Mesothelial cell of epicardium (in vitro differentiated cells): Measurements from ENCODE around the gene EFCAB5. TPM values are rescaled to one million over a fixed set of nuclear protein-coding genes. Genes with fewer than 3 reads are reported as not detected.

Source experiments
- DNase-seq, 2 experiments: peaks; one replicate each; pipeline ENCODE4 v3.0.0; 2021; ENCODE audit warnings: low spot score in 2 of 2; ENCODE audit not compliant: unreplicated experiment in 2 of 2
- H3K27ac Mint-ChIP-seq: 2 replicates; pipeline ENCODE4 v1.8.0; 2021; ENCODE audit warnings: mixed read lengths
- H3K27me3 Mint-ChIP-seq: 2 replicates; pipeline ENCODE4 v1.8.0; 2021; ENCODE audit warnings: low read depth, mixed read lengths
- H3K36me3 Mint-ChIP-seq: 2 replicates; pipeline ENCODE4 v1.8.0; 2021; ENCODE audit warnings: mixed read lengths
- H3K4me1 Mint-ChIP-seq: 2 replicates; pipeline ENCODE4 v1.8.0; 2021; ENCODE audit warnings: mixed read lengths
- H3K4me3 Mint-ChIP-seq: 2 replicates; pipeline ENCODE4 v1.8.0; 2021; ENCODE audit warnings: mild to moderate bottlenecking, moderate library complexity, mixed read lengths
- H3K9me3 Mint-ChIP-seq: 2 replicates; pipeline ENCODE4 v1.8.0; 2021; ENCODE audit warnings: mixed read lengths
- CTCF ChIP-seq: fragments of 200-600 bp; sonication (generic); IDR thresholded peaks from one replicate; pipeline ENCODE4 v1.5.0; 2021; ENCODE audit warnings: antibody characterized with exemption; ENCODE audit not compliant: unreplicated experiment
- total RNA-seq: library from RNA; stranded (reverse); gene quantifications from 3 replicates; pipeline ENCODE4 v1.2.1, GENCODE V29; 2021

EFCAB5 gene
- total RNA-seq, 1 donor from 2014 or later = 0.58 TPM

- Mint-ChIP-seq H3K36me3 (no peaks in the 10 kb centered on the region), H3K9me3 (no peaks in the 10 kb centered on the region), H3K4me1 (peaks cover 9% of the 10 kb centered on the region), H3K4me3 (no peak overlapping the region), H3K27me3 (no peaks in the 10 kb centered on the region), H3K27ac (no peak overlapping the region)
- DNase-seq = no peak
- no peak for TF ChIP-seq CTCF
Observed at GRCh38 chr17:29977836-29978235, 36.4 kb downstream of the EFCAB5 start.

- H3K4me3 Mint-ChIP-seq = no peak overlapping the region
- H3K27ac Mint-ChIP-seq = no peak overlapping the region
- H3K36me3 Mint-ChIP-seq = no peaks in the 10 kb centered on the region
- H3K9me3 Mint-ChIP-seq = peaks cover 8% of the 10 kb centered on the region
- H3K27me3 Mint-ChIP-seq = no peaks in the 10 kb centered on the region
- peaks cover 9% of the 10 kb centered on the region for H3K4me1 Mint-ChIP-seq
- no peak for DNase-seq
- no peak for TF ChIP-seq CTCF
Observed at GRCh38 chr17:29980261-29980660, 38.8 kb downstream of the EFCAB5 start.

GRCh38 chr17:29982991-29983653 lies 41.7 kb downstream of the EFCAB5 start:
- Mint-ChIP-seq H3K36me3 (no peaks in the 10 kb centered on the region), H3K4me3 (no peak overlapping the region), H3K27ac (no peak overlapping the region), H3K4me1 (no peaks in the 10 kb centered on the region), H3K9me3 (peaks cover 13% of the 10 kb centered on the region), H3K27me3 (no peaks in the 10 kb centered on the region)
- no peak for TF ChIP-seq CTCF
- DNase-seq = no peak

- Mint-ChIP-seq H3K4me1 (peaks cover 7% of the 10 kb centered on the region), H3K36me3 (no peaks in the 10 kb centered on the region), H3K4me3 (no peak overlapping the region), H3K9me3 (peaks cover 16% of the 10 kb centered on the region), H3K27ac (no peak overlapping the region), H3K27me3 (no peaks in the 10 kb centered on the region)
- TF ChIP-seq CTCF = no peak
- no peak for DNase-seq
Observed at GRCh38 chr17:29996458-29996857, 55.0 kb downstream of the EFCAB5 start.

- peaks cover 4% of the 10 kb centered on the region for H3K36me3 Mint-ChIP-seq
Observed at GRCh38 chr17:30000001-30000754, 58.7 kb downstream of the EFCAB5 start.

More at GRCh38 chr17:30000001-30000754, 58.7 kb downstream of the EFCAB5 start:
- no peak for DNase-seq
- Mint-ChIP-seq H3K4me1 (peaks cover 9% of the 10 kb centered on the region), H3K4me3 (no peak overlapping the region), H3K27me3 (no peaks in the 10 kb centered on the region), H3K9me3 (peaks cover 14% of the 10 kb centered on the region), H3K27ac (no peak overlapping the region)
- TF ChIP-seq CTCF = no peak
